ENCODE data around the gene MMADHC. TPM values are rescaled to one million over a fixed set of nuclear protein-coding genes. Genes with fewer than 3 reads are reported as not detected.

MMADHC gene
- total and polyA plus RNA-seq, 4 experiments from 2014 or later = 66.4 to 163 (median 90.9) TPM

GRCh38 chr2:149552830-149553229, 34.7 kb downstream of the MMADHC start:
- H3K9me3 ChIP-seq (ENCODE audit: control insufficient read depth in 1 of 2, low read length in 2 of 2) = no peaks in the 10 kb centered on the region
- no peak overlapping the region for H3K4me3 ChIP-seq (ENCODE audit: low read length in 2 of 2)
- ChIA-PET POLR2A (ENCODE audit: partially characterized antibody) (interaction anchor here (0.6 to 1.1 kb wide), 2 partner anchors 8 to 1890 kb away, joined by 3 to 4 read pairs; no protein-coding TSS in a partner anchor), CTCF (ENCODE audit: partially characterized antibody) (interaction anchor here (1.0 to 1.6 kb wide), 3 partner anchors 9 to 536 kb away, joined by 3 to 6 read pairs (median 4); no protein-coding TSS in a partner anchor)
- intact Hi-C loops (cut with micrococcal nuclease) = no loop called here
- H3K27ac ChIP-seq (ENCODE audit: low read depth, low read length) = no peak overlapping the region
- no peaks in the 10 kb centered on the region for H3K4me1 Mint-ChIP-seq
- peaks cover 2 to 8% of the 10 kb centered on the region in 2 donors for H3K27me3 Mint-ChIP-seq
- H3K27me3 ChIP-seq (ENCODE audit: insufficient read depth, low read length) = no peaks in the 10 kb centered on the region
- no peak overlapping the region for H3K4me3 Mint-ChIP-seq
- H3K36me3 ChIP-seq (ENCODE audit: insufficient read depth, low read length) = no peaks in the 10 kb centered on the region
- DNase-seq = no peak
- no peaks in the 10 kb centered on the region for H3K4me1 ChIP-seq (ENCODE audit: insufficient read depth, low read length)
- H3K36me3 Mint-ChIP-seq = peaks cover 0 to 2% of the 10 kb centered on the region in 2 donors
- H3K9me3 Mint-ChIP-seq = peaks cover 0 to 7% (median 0%) of the 10 kb centered on the region in 8 donors
- H3K27ac Mint-ChIP-seq = no peak overlapping the region

GRCh38 chr2:149552226-149552625, 35.3 kb downstream of the MMADHC start:
- Mint-ChIP-seq H3K27ac (no peak overlapping the region), H3K27me3 (peaks cover 2 to 8% of the 10 kb centered on the region in 2 donors), H3K9me3 (peaks cover 0 to 7% (median 0%) of the 10 kb centered on the region in 8 donors), H3K36me3 (peaks cover 0 to 2% of the 10 kb centered on the region in 2 donors), H3K4me3 (no peak overlapping the region), H3K4me1 (no peaks in the 10 kb centered on the region)
- Histone ChIP-seq H3K27me3 (ENCODE audit: insufficient read depth, low read length) (no peaks in the 10 kb centered on the region), H3K27ac (ENCODE audit: low read depth, low read length) (no peak overlapping the region), H3K4me3 (ENCODE audit: low read length in 2 of 2) (no peak overlapping the region), H3K9me3 (ENCODE audit: control insufficient read depth in 1 of 2, low read length in 2 of 2) (no peaks in the 10 kb centered on the region), H3K36me3 (ENCODE audit: insufficient read depth, low read length) (no peaks in the 10 kb centered on the region), H3K4me1 (ENCODE audit: insufficient read depth, low read length) (no peaks in the 10 kb centered on the region)
- no peak for DNase-seq
- CTCF ChIA-PET (ENCODE audit: partially characterized antibody) = interaction anchor here (1.6 kb wide), 1 partner anchor 9 kb away, joined by 4 read pairs; no protein-coding TSS in a partner anchor
- intact Hi-C loops (cut with micrococcal nuclease) = no loop called here
- POLR2A ChIA-PET (ENCODE audit: partially characterized antibody) = interaction anchor here (1.1 kb wide), 1 partner anchor 9 kb away, joined by 4 read pairs; no protein-coding TSS in a partner anchor

- Mint-ChIP-seq H3K27ac (peak overlapping the region in 4 of 7 donors; percentile 74 to 83 (median 79)), H3K4me1 (peaks cover 8 to 13% (median 11%) of the 10 kb centered on the region in 4 donors), H3K4me3 (peak overlapping the region; percentile 73 to 90 (median 84)), H3K36me3 (peaks cover 0 to 3% of the 10 kb centered on the region in 2 donors), H3K27me3 (no peaks in the 10 kb centered on the region), H3K9me3 (no peaks in the 10 kb centered on the region)
- H3K27me3 ChIP-seq (ENCODE audit: insufficient read depth, low read length) = no peaks in the 10 kb centered on the region
- ChIA-PET CTCF (ENCODE audit: partially characterized antibody) (interaction anchor here (1.2 kb wide), 1 partner anchor 17 kb away, joined by 4 read pairs; no protein-coding TSS in a partner anchor), POLR2A (ENCODE audit: partially characterized antibody) (interaction anchor here (0.8 kb wide), 1 partner anchor 42 kb away, joined by 3 read pairs; the partner anchor contains the start of gene MMADHC)
- intact Hi-C loops (cut with micrococcal nuclease) = no loop called here
- peaks cover 6% of the 10 kb centered on the region for H3K4me1 ChIP-seq (ENCODE audit: insufficient read depth, low read length)
- H3K36me3 ChIP-seq (ENCODE audit: insufficient read depth, low read length) = no peaks in the 10 kb centered on the region
- no peak overlapping the region for H3K4me3 ChIP-seq (ENCODE audit: low read length in 2 of 2)
- H3K27ac ChIP-seq (ENCODE audit: low read depth, low read length) = no peak overlapping the region
- peak in 4 of 5 donors; percentile 8 to 21 (median 14) for DNase-seq
- H3K9me3 ChIP-seq (ENCODE audit: control insufficient read depth in 1 of 2, low read length in 2 of 2) = no peaks in the 10 kb centered on the region
Observed at GRCh38 chr2:149544692-149545091, 42.9 kb downstream of the MMADHC start.

GRCh38 chr2:149543845-149544244, 43.7 kb downstream of the MMADHC start:
- Histone ChIP-seq H3K4me1 (ENCODE audit: insufficient read depth, low read length) (peaks cover 6% of the 10 kb centered on the region), H3K27me3 (ENCODE audit: insufficient read depth, low read length) (no peaks in the 10 kb centered on the region), H3K4me3 (ENCODE audit: low read length in 2 of 2) (no peak overlapping the region), H3K36me3 (ENCODE audit: insufficient read depth, low read length) (no peaks in the 10 kb centered on the region), H3K9me3 (ENCODE audit: control insufficient read depth in 1 of 2, low read length in 2 of 2) (no peaks in the 10 kb centered on the region), H3K27ac (ENCODE audit: low read depth, low read length) (no peak overlapping the region)
- intact Hi-C loops (cut with micrococcal nuclease) = no loop called here
- ChIA-PET CTCF (ENCODE audit: partially characterized antibody) (interaction anchor here (1.2 kb wide), 1 partner anchor 17 kb away, joined by 4 read pairs; no protein-coding TSS in a partner anchor), POLR2A (ENCODE audit: partially characterized antibody) (interaction anchor here (0.8 kb wide), 1 partner anchor 43 kb away, joined by 3 read pairs; the partner anchor contains the start of gene MMADHC)
- Mint-ChIP-seq H3K27ac (peak overlapping the region in 1 of 7 donors; percentile 43), H3K36me3 (peaks cover 0 to 3% of the 10 kb centered on the region in 2 donors), H3K9me3 (no peaks in the 10 kb centered on the region), H3K27me3 (no peaks in the 10 kb centered on the region), H3K4me1 (peaks cover 8 to 13% (median 11%) of the 10 kb centered on the region in 4 donors), H3K4me3 (peak overlapping the region in 7 of 8 donors; percentile 25 to 83 (median 41))
- no peak for DNase-seq

GRCh38 chr2:149540138-149540537, 47.4 kb downstream of the MMADHC start:
- DNase-seq = no peak
- Mint-ChIP-seq H3K4me3 (no peak overlapping the region), H3K27me3 (no peaks in the 10 kb centered on the region), H3K36me3 (peaks cover 0 to 3% of the 10 kb centered on the region in 2 donors), H3K9me3 (peaks cover 0 to 3% (median 0%) of the 10 kb centered on the region in 8 donors), H3K27ac (no peak overlapping the region), H3K4me1 (peaks cover 17 to 25% (median 19%) of the 10 kb centered on the region in 4 donors)
- no peak overlapping the region for H3K27ac ChIP-seq (ENCODE audit: low read depth, low read length)
- peaks cover 18% of the 10 kb centered on the region for H3K4me1 ChIP-seq (ENCODE audit: insufficient read depth, low read length)
- H3K4me3 ChIP-seq (ENCODE audit: low read length in 2 of 2) = no peak overlapping the region
- no peaks in the 10 kb centered on the region for H3K36me3 ChIP-seq (ENCODE audit: insufficient read depth, low read length)
- H3K27me3 ChIP-seq (ENCODE audit: insufficient read depth, low read length) = no peaks in the 10 kb centered on the region
- intact Hi-C loops (cut with micrococcal nuclease) = no loop called here
- H3K9me3 ChIP-seq (ENCODE audit: control insufficient read depth in 1 of 2, low read length in 2 of 2) = no peaks in the 10 kb centered on the region
- CTCF ChIA-PET (ENCODE audit: partially characterized antibody) = interaction anchor here (1.0 to 1.4 kb wide), 2 partner anchors 21 to 523 kb away, joined by 4 read pairs; no protein-coding TSS in a partner anchor
- POLR2A ChIA-PET (ENCODE audit: partially characterized antibody) = no interaction called here

- POLR2A ChIA-PET (ENCODE audit: partially characterized antibody) = no interaction called here
- no peaks in the 10 kb centered on the region for H3K36me3 ChIP-seq (ENCODE audit: insufficient read depth, low read length)
- H3K27ac ChIP-seq (ENCODE audit: low read depth, low read length) = no peak overlapping the region
- Mint-ChIP-seq H3K36me3 (no peaks in the 10 kb centered on the region), H3K27ac (no peak overlapping the region), H3K9me3 (peaks cover 0 to 3% (median 0%) of the 10 kb centered on the region in 8 donors), H3K4me3 (no peak overlapping the region), H3K27me3 (no peaks in the 10 kb centered on the region), H3K4me1 (peaks cover 7 to 13% (median 9%) of the 10 kb centered on the region in 4 donors)
- intact Hi-C loops (cut with micrococcal nuclease) = no loop called here
- no peaks in the 10 kb centered on the region for H3K27me3 ChIP-seq (ENCODE audit: insufficient read depth, low read length)
- H3K4me3 ChIP-seq (ENCODE audit: low read length in 2 of 2) = no peak overlapping the region
- peaks cover 12% of the 10 kb centered on the region for H3K4me1 ChIP-seq (ENCODE audit: insufficient read depth, low read length)
- no peaks in the 10 kb centered on the region for H3K9me3 ChIP-seq (ENCODE audit: control insufficient read depth in 1 of 2, low read length in 2 of 2)
- DNase-seq = no peak
- CTCF ChIA-PET (ENCODE audit: partially characterized antibody) = no interaction called here
Observed at GRCh38 chr2:149538138-149538833, 49.3 kb downstream of the MMADHC start.

- peak in 3 of 5 donors; percentile 8 to 22 (median 22) for DNase-seq
- H3K36me3 Mint-ChIP-seq = no peaks in the 10 kb centered on the region
- Histone ChIP-seq H3K36me3 (ENCODE audit: insufficient read depth, low read length) (no peaks in the 10 kb centered on the region), H3K4me3 (ENCODE audit: low read length in 2 of 2) (peak overlapping the region in 1 of 2 donors; percentile 13), H3K27ac (ENCODE audit: low read depth, low read length) (no peak overlapping the region), H3K9me3 (ENCODE audit: control insufficient read depth in 1 of 2, low read length in 2 of 2) (no peaks in the 10 kb centered on the region), H3K27me3 (ENCODE audit: insufficient read depth, low read length) (no peaks in the 10 kb centered on the region), H3K4me1 (ENCODE audit: insufficient read depth, low read length) (peaks cover 12% of the 10 kb centered on the region)
- peaks cover 7 to 13% (median 9%) of the 10 kb centered on the region in 4 donors for H3K4me1 Mint-ChIP-seq
- POLR2A ChIA-PET (ENCODE audit: partially characterized antibody) = no interaction called here
- peaks cover 0 to 3% (median 0%) of the 10 kb centered on the region in 8 donors for H3K9me3 Mint-ChIP-seq
- intact Hi-C loops (cut with micrococcal nuclease) = no loop called here
- peak overlapping the region in 4 of 8 donors; percentile 0 to 57 (median 27) for H3K4me3 Mint-ChIP-seq
- no peak overlapping the region for H3K27ac Mint-ChIP-seq
- CTCF ChIA-PET (ENCODE audit: partially characterized antibody) = interaction anchor here (1.1 kb wide), 2 partner anchors 24 to 520 kb away, joined by 3 to 4 read pairs; no protein-coding TSS in a partner anchor
- H3K27me3 Mint-ChIP-seq = no peaks in the 10 kb centered on the region
Observed at GRCh38 chr2:149537092-149537726, 50.4 kb downstream of the MMADHC start.
